Measurements from ENCODE around the gene CDC42BPA. TPM values are rescaled to one million over a fixed set of nuclear protein-coding genes. Genes with fewer than 3 reads are reported as not detected.

Gene CDC42BPA
- total and polyA plus RNA-seq, 2 donors = 3.7 to 3.9 TPM

DNA sequence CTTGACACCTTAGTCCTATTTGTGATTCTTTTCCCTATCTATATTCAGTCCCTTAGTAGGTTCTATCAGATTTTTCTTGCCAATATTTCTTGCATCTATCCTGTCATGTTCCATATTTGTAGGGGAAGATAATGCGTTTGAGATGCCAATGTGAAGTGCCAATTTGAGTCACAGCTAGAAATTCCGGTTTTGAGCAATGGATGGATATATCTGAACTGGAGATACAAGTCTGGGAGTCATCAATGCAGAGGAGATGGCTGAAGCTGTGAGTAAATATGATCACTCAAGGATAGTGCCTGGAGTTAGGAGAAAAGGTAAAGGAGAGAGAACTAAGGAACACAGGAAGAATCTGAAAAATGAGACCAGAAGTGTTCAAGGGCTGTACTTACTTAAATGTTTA lies 284.4 kb downstream of the CDC42BPA start:
- H3K9me3 ChIP-seq (ENCODE audit: control insufficient read depth in 2 of 2, insufficient read depth in 1 of 2, low read length in 1 of 2) = no peaks in the 10 kb centered on the region
- over 99% methylated on average over 2 of the region's 2 CpGs for WGBS
- H3K27ac ChIP-seq (ENCODE audit: low read depth in 1 of 2, low read length in 1 of 2) = no peak overlapping the region
- H3K4me3 ChIP-seq (ENCODE audit: low read length in 2 of 2) = no peak overlapping the region
- H3K27me3 ChIP-seq (ENCODE audit: control insufficient read depth in 2 of 2, insufficient read depth in 1 of 2, low read length in 1 of 2) = no peaks in the 10 kb centered on the region
- no peaks in the 10 kb centered on the region for H3K4me1 ChIP-seq (ENCODE audit: control insufficient read depth in 2 of 2, insufficient read depth in 2 of 2, low read length in 2 of 2)
- H3K36me3 ChIP-seq (ENCODE audit: control insufficient read depth in 2 of 2, insufficient read depth in 2 of 2, low read length in 1 of 2) = no peaks in the 10 kb centered on the region
- DNase-seq (ENCODE audit: low read depth in 6 of 9, low spot score in 9 of 9) = no peak

GRCh38 chr1:227032396-227032795 lies 285.9 kb downstream of the CDC42BPA start:
- DNase-seq (ENCODE audit: low read depth in 6 of 9, low spot score in 9 of 9) = no peak

GRCh38 chr1:227016990-227017389 lies 301.3 kb downstream of the CDC42BPA start:
- 99% methylated on average over 3 of the region's 3 CpGs for WGBS
- no peak for DNase-seq (ENCODE audit: low read depth in 6 of 9, low spot score in 9 of 9)
- no peaks in the 10 kb centered on the region for H3K27me3 ChIP-seq (ENCODE audit: control insufficient read depth in 2 of 2, insufficient read depth in 1 of 2, low read length in 1 of 2)
- H3K9me3 ChIP-seq (ENCODE audit: control insufficient read depth in 2 of 2, insufficient read depth in 1 of 2, low read length in 1 of 2) = no peaks in the 10 kb centered on the region
- no peaks in the 10 kb centered on the region for H3K36me3 ChIP-seq (ENCODE audit: control insufficient read depth in 2 of 2, insufficient read depth in 2 of 2, low read length in 1 of 2)
- H3K27ac ChIP-seq (ENCODE audit: low read depth in 1 of 2, low read length in 1 of 2) = no peak overlapping the region
- no peaks in the 10 kb centered on the region for H3K4me1 ChIP-seq (ENCODE audit: control insufficient read depth in 2 of 2, insufficient read depth in 2 of 2, low read length in 2 of 2)
- no peak overlapping the region for H3K4me3 ChIP-seq (ENCODE audit: low read length in 2 of 2)

More at GRCh38 chr1:227032396-227032795, 285.9 kb downstream of the CDC42BPA start:
- WGBS = 95% methylated on average over 3 of the region's 3 CpGs
- H3K36me3 ChIP-seq (ENCODE audit: control insufficient read depth in 2 of 2, insufficient read depth in 2 of 2, low read length in 1 of 2) = no peaks in the 10 kb centered on the region
- no peak overlapping the region for H3K4me3 ChIP-seq (ENCODE audit: low read length in 2 of 2)
- no peaks in the 10 kb centered on the region for H3K9me3 ChIP-seq (ENCODE audit: control insufficient read depth in 2 of 2, insufficient read depth in 1 of 2, low read length in 1 of 2)
- no peaks in the 10 kb centered on the region for H3K4me1 ChIP-seq (ENCODE audit: control insufficient read depth in 2 of 2, insufficient read depth in 2 of 2, low read length in 2 of 2)
- H3K27ac ChIP-seq (ENCODE audit: low read depth in 1 of 2, low read length in 1 of 2) = no peak overlapping the region
- H3K27me3 ChIP-seq (ENCODE audit: control insufficient read depth in 2 of 2, insufficient read depth in 1 of 2, low read length in 1 of 2) = no peaks in the 10 kb centered on the region

- Histone ChIP-seq H3K36me3 (ENCODE audit: control insufficient read depth in 2 of 2, insufficient read depth in 2 of 2, low read length in 1 of 2) (no peaks in the 10 kb centered on the region), H3K27ac (ENCODE audit: low read depth in 1 of 2, low read length in 1 of 2) (no peak overlapping the region), H3K9me3 (ENCODE audit: control insufficient read depth in 2 of 2, insufficient read depth in 1 of 2, low read length in 1 of 2) (no peaks in the 10 kb centered on the region), H3K4me1 (ENCODE audit: control insufficient read depth in 2 of 2, insufficient read depth in 2 of 2, low read length in 2 of 2) (no peaks in the 10 kb centered on the region), H3K4me3 (ENCODE audit: low read length in 2 of 2) (no peak overlapping the region), H3K27me3 (ENCODE audit: control insufficient read depth in 2 of 2, insufficient read depth in 1 of 2, low read length in 1 of 2) (no peaks in the 10 kb centered on the region)
- no peak for DNase-seq (ENCODE audit: low read depth in 6 of 9, low spot score in 9 of 9)
- 95% methylated on average over 5 of the region's 5 CpGs for WGBS
Measured at GRCh38 chr1:227010645-227011044, 307.6 kb downstream of the CDC42BPA start.

DNA sequence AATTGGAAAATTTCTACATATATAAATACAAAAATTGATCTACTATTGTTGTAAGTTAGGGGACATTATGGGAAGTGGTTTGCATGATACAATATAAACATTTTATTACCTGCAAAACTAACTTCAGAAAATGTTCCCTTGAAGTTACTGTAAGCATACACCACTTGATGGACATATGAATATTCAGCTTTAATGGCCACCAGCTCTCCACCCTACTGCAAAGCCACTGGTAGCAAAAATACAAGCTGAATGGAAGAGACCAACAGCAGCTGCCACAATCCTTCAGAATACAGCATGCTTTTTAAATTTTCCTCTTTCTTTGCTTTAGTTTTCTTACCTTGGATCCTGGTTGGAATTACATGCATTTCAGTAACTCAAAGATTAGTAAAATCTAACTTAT lies 308.4 kb downstream of the CDC42BPA start:
- H3K4me3 ChIP-seq (ENCODE audit: low read length in 2 of 2) = no peak overlapping the region
- no peaks in the 10 kb centered on the region for H3K9me3 ChIP-seq (ENCODE audit: control insufficient read depth in 2 of 2, insufficient read depth in 1 of 2, low read length in 1 of 2)
- H3K27ac ChIP-seq (ENCODE audit: low read depth in 1 of 2, low read length in 1 of 2) = no peak overlapping the region
- no peak for DNase-seq (ENCODE audit: low read depth in 6 of 9, low spot score in 9 of 9)
- H3K4me1 ChIP-seq (ENCODE audit: control insufficient read depth in 2 of 2, insufficient read depth in 2 of 2, low read length in 2 of 2) = no peaks in the 10 kb centered on the region
- no peaks in the 10 kb centered on the region for H3K36me3 ChIP-seq (ENCODE audit: control insufficient read depth in 2 of 2, insufficient read depth in 2 of 2, low read length in 1 of 2)
- H3K27me3 ChIP-seq (ENCODE audit: control insufficient read depth in 2 of 2, insufficient read depth in 1 of 2, low read length in 1 of 2) = no peaks in the 10 kb centered on the region

GRCh38 chr1:227006226-227006796 lies 312.0 kb downstream of the CDC42BPA start:
- Histone ChIP-seq H3K4me3 (ENCODE audit: low read length in 2 of 2) (no peak overlapping the region), H3K36me3 (ENCODE audit: control insufficient read depth in 2 of 2, insufficient read depth in 2 of 2, low read length in 1 of 2) (no peaks in the 10 kb centered on the region), H3K4me1 (ENCODE audit: control insufficient read depth in 2 of 2, insufficient read depth in 2 of 2, low read length in 2 of 2) (no peaks in the 10 kb centered on the region), H3K9me3 (ENCODE audit: control insufficient read depth in 2 of 2, insufficient read depth in 1 of 2, low read length in 1 of 2) (no peaks in the 10 kb centered on the region), H3K27ac (ENCODE audit: low read depth in 1 of 2, low read length in 1 of 2) (no peak overlapping the region), H3K27me3 (ENCODE audit: control insufficient read depth in 2 of 2, insufficient read depth in 1 of 2, low read length in 1 of 2) (no peaks in the 10 kb centered on the region)
- DNase-seq (ENCODE audit: low read depth in 6 of 9, low spot score in 9 of 9) = no peak
- 97% methylated on average over 5 of the region's 5 CpGs for WGBS

DNA sequence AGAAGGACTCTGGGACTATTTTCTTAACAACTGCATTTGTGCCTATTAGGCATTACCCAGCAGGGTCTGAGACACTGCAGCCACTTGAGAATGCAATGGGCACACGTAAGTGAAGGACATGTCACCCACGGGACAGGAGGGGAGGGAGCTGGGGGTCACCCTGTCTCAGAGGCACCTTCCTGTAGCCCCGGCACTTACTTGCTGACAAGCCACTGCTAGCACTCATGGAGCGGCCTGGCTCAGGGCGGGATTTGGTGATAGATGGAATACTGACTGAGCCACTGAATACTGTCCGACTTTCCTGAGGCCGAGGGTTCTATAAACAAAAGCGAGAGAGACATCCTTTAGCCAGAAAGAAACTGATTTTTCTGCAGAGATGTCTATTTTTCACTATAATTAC lies 313.5 kb downstream of the CDC42BPA start:
- H3K9me3 ChIP-seq (ENCODE audit: control insufficient read depth in 2 of 2, insufficient read depth in 1 of 2, low read length in 1 of 2) = no peaks in the 10 kb centered on the region
- no peak overlapping the region for H3K27ac ChIP-seq (ENCODE audit: low read depth in 1 of 2, low read length in 1 of 2)
- WGBS = 97% methylated on average over 8 of the region's 8 CpGs
- no peaks in the 10 kb centered on the region for H3K36me3 ChIP-seq (ENCODE audit: control insufficient read depth in 2 of 2, insufficient read depth in 2 of 2, low read length in 1 of 2)
- no peak overlapping the region for H3K4me3 ChIP-seq (ENCODE audit: low read length in 2 of 2)
- H3K27me3 ChIP-seq (ENCODE audit: control insufficient read depth in 2 of 2, insufficient read depth in 1 of 2, low read length in 1 of 2) = no peaks in the 10 kb centered on the region
- H3K4me1 ChIP-seq (ENCODE audit: control insufficient read depth in 2 of 2, insufficient read depth in 2 of 2, low read length in 2 of 2) = no peaks in the 10 kb centered on the region
- no peak for DNase-seq (ENCODE audit: low read depth in 6 of 9, low spot score in 9 of 9)

DNA sequence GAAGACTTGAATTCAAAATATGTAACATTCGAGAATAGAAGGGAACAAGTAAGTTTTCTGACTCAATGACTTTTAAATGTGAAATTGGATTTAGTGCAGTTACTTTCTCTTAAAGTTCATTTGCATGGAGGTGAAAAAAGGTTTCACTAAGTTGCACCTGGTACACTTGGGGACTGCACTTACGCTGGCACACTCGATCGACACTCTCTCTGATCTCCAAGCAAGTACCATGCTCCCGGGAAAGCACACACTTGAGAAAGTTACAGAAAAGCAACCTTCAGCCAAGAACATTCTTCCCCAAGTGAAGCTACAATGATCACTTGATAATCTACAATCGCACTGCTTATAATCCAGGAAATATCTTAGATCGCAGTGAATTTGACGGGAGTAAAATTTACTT lies 315.1 kb downstream of the CDC42BPA start:
- H3K4me3 ChIP-seq (ENCODE audit: low read length in 2 of 2) = no peak overlapping the region
- 97% methylated on average over 8 of the region's 8 CpGs for WGBS
- no peak overlapping the region for H3K27ac ChIP-seq (ENCODE audit: low read depth in 1 of 2, low read length in 1 of 2)
- no peaks in the 10 kb centered on the region for H3K27me3 ChIP-seq (ENCODE audit: control insufficient read depth in 2 of 2, insufficient read depth in 1 of 2, low read length in 1 of 2)
- H3K36me3 ChIP-seq (ENCODE audit: control insufficient read depth in 2 of 2, insufficient read depth in 2 of 2, low read length in 1 of 2) = no peaks in the 10 kb centered on the region
- no peaks in the 10 kb centered on the region for H3K9me3 ChIP-seq (ENCODE audit: control insufficient read depth in 2 of 2, insufficient read depth in 1 of 2, low read length in 1 of 2)
- H3K4me1 ChIP-seq (ENCODE audit: control insufficient read depth in 2 of 2, insufficient read depth in 2 of 2, low read length in 2 of 2) = no peaks in the 10 kb centered on the region
- DNase-seq (ENCODE audit: low read depth in 6 of 9, low spot score in 9 of 9) = no peak

GRCh38 chr1:227002531-227003049 lies 315.7 kb downstream of the CDC42BPA start:
- Histone ChIP-seq H3K4me1 (ENCODE audit: control insufficient read depth in 2 of 2, insufficient read depth in 2 of 2, low read length in 2 of 2) (no peaks in the 10 kb centered on the region), H3K4me3 (ENCODE audit: low read length in 2 of 2) (no peak overlapping the region), H3K27ac (ENCODE audit: low read depth in 1 of 2, low read length in 1 of 2) (no peak overlapping the region), H3K36me3 (ENCODE audit: control insufficient read depth in 2 of 2, insufficient read depth in 2 of 2, low read length in 1 of 2) (no peaks in the 10 kb centered on the region), H3K9me3 (ENCODE audit: control insufficient read depth in 2 of 2, insufficient read depth in 1 of 2, low read length in 1 of 2) (no peaks in the 10 kb centered on the region), H3K27me3 (ENCODE audit: control insufficient read depth in 2 of 2, insufficient read depth in 1 of 2, low read length in 1 of 2) (no peaks in the 10 kb centered on the region)
- no peak for DNase-seq (ENCODE audit: low read depth in 6 of 9, low spot score in 9 of 9)
- 73% methylated on average over 3 of the region's 3 CpGs for WGBS
